H9 (cell line): ENCODE measurements around the gene CRB3. TPM values are rescaled to one million over a fixed set of nuclear protein-coding genes. Genes with fewer than 3 reads are reported as not detected.

Source experiments
- DNase-seq: peaks from one replicate; pipeline ENCODE4 v3.0.0-alpha.2; 2017
- H2AFZ ChIP-seq: one replicate; pipeline ENCODE4 v1.6.1; 2013; ENCODE audit warnings: mild to moderate bottlenecking, low read length, control low read depth, moderate library complexity
- H2AK5ac ChIP-seq: 2 replicates; pipeline ENCODE4 v1.6.1; 2013; ENCODE audit warnings: low read length, control low read depth, mixed read lengths; ENCODE audit not compliant: insufficient read length
- H2BK120ac ChIP-seq: one replicate; pipeline ENCODE4 v1.6.1; 2013; ENCODE audit warnings: low read depth, mild to moderate bottlenecking, low read length, control low read depth, inconsistent platforms; ENCODE audit not compliant: poor library complexity, severe bottlenecking
- H2BK12ac ChIP-seq: 2 replicates; pipeline ENCODE4 v1.6.1; 2013; ENCODE audit warnings: low read length, control low read depth, mixed read lengths, low read depth; ENCODE audit not compliant: insufficient read length
- H2BK15ac ChIP-seq: 2 replicates; pipeline ENCODE4 v1.6.1; 2013; ENCODE audit warnings: low read depth, low read length, control low read depth
- H2BK20ac ChIP-seq: one replicate; pipeline ENCODE4 v1.6.1; 2013; ENCODE audit warnings: low read depth, mild to moderate bottlenecking, low read length, control low read depth, inconsistent platforms; ENCODE audit not compliant: poor library complexity, severe bottlenecking
- H2BK5ac ChIP-seq: 2 replicates; pipeline ENCODE4 v1.6.1; 2013; ENCODE audit warnings: low read length, control low read depth, mixed read lengths; ENCODE audit not compliant: insufficient read length
- H3K14ac ChIP-seq: 2 replicates; pipeline ENCODE4 v1.6.1; 2013; ENCODE audit warnings: low read length, control low read depth; ENCODE audit not compliant: insufficient read depth
- H3K18ac ChIP-seq: 2 replicates; pipeline ENCODE4 v1.6.1; 2013; ENCODE audit warnings: low read depth, mild to moderate bottlenecking, mixed read lengths, low read length, control low read depth; ENCODE audit not compliant: insufficient read length
- H3K23ac ChIP-seq: 2 replicates; pipeline ENCODE4 v1.6.1; 2013; ENCODE audit warnings: low read length, control low read depth, mixed read lengths, low read depth; ENCODE audit not compliant: insufficient read length
- H3K23me2 ChIP-seq: 2 replicates; pipeline ENCODE4 v1.6.1; 2013; ENCODE audit warnings: low read depth, mild to moderate bottlenecking, mixed read lengths, low read length, control low read depth; ENCODE audit not compliant: insufficient read length, poor library complexity, severe bottlenecking
- H3K27ac ChIP-seq: 2 replicates; pipeline ENCODE4 v1.5.1; 2013; ENCODE audit warnings: low read length, control low read depth, mixed read lengths, low read depth; ENCODE audit not compliant: insufficient read length
- H3K27me3 ChIP-seq: 2 replicates; pipeline ENCODE4 v1.6.1; 2013; ENCODE audit warnings: low read length, control low read depth, inconsistent platforms; ENCODE audit not compliant: insufficient read depth
- H3K4ac ChIP-seq: 2 replicates; pipeline ENCODE4 v1.6.1; 2013; ENCODE audit warnings: low read depth, mild to moderate bottlenecking, control low read depth, inconsistent platforms, low read length, moderate library complexity
- H3K4me1 ChIP-seq: 2 replicates; pipeline ENCODE4 v1.6.1; 2013; ENCODE audit warnings: low read length, control low read depth, inconsistent platforms; ENCODE audit not compliant: insufficient read depth
- H3K4me2 ChIP-seq: 2 replicates; pipeline ENCODE4 v1.6.1; 2013; ENCODE audit warnings: low read length, control low read depth, mixed read lengths; ENCODE audit not compliant: insufficient read length, insufficient read depth
- H3K56ac ChIP-seq: 2 replicates; pipeline ENCODE4 v1.6.1; 2013; ENCODE audit warnings: low read depth, mild to moderate bottlenecking, mixed read lengths, low read length, control low read depth; ENCODE audit not compliant: insufficient read length
- H3K79me1 ChIP-seq: 2 replicates; pipeline ENCODE4 v1.6.1; 2013; ENCODE audit warnings: low read depth, mild to moderate bottlenecking, moderate library complexity, low read length, control low read depth, inconsistent platforms; ENCODE audit not compliant: insufficient read depth, poor library complexity, severe bottlenecking
- H3K79me2 ChIP-seq: 2 replicates; pipeline ENCODE4 v1.6.1; 2013; ENCODE audit warnings: low read length, control low read depth, inconsistent platforms; ENCODE audit not compliant: insufficient read depth
- H3K9ac ChIP-seq: 2 replicates; pipeline ENCODE4 v1.6.1; 2013; ENCODE audit warnings: low read length, control low read depth, mixed read lengths; ENCODE audit not compliant: insufficient read length; ENCODE audit errors: extremely low read depth
- H3K9me3 ChIP-seq: one replicate; pipeline ENCODE4 v1.6.1; 2013; ENCODE audit warnings: low read depth, low read length, inconsistent platforms; ENCODE audit not compliant: control insufficient read depth
- H3T11ph ChIP-seq: one replicate; pipeline ENCODE4 v1.6.1; 2013; ENCODE audit warnings: mild to moderate bottlenecking, low read length, control low read depth, inconsistent platforms
- H4K20me1 ChIP-seq: one replicate; pipeline ENCODE4 v1.6.1; 2013; ENCODE audit not compliant: control insufficient read depth, insufficient read length, insufficient read depth
- H4K5ac ChIP-seq: 2 replicates; pipeline ENCODE4 v1.6.1; 2013; ENCODE audit warnings: low read depth, mild to moderate bottlenecking, mixed read lengths, low read length, control low read depth; ENCODE audit not compliant: insufficient read length
- H4K8ac ChIP-seq: replicated peaks from 2 replicates; pipeline ENCODE4 v1.6.1; 2013; ENCODE audit warnings: low read length, control low read depth, mixed read lengths, low read depth; ENCODE audit not compliant: insufficient read length
- H4K91ac ChIP-seq: 2 replicates; pipeline ENCODE4 v1.6.1; 2013; ENCODE audit warnings: low read depth, mild to moderate bottlenecking, moderate library complexity, mixed read lengths, low read length, control low read depth; ENCODE audit not compliant: insufficient read length
- H3K27ac Mint-ChIP-seq, 3 experiments: 2 replicates in 2 of 3; 3 replicates in 1 of 3; pipeline ENCODE4 v1.8.0; 2020 to 2021; ENCODE audit warnings: mixed read lengths in 3 of 3, mild to moderate bottlenecking in 1 of 3, moderate library complexity in 1 of 3
- H3K27me3 Mint-ChIP-seq: 2 replicates; pipeline ENCODE4 v1.8.0; 2021; ENCODE audit warnings: low read depth, mild to moderate bottlenecking, moderate library complexity, mixed read lengths
- H3K36me3 Mint-ChIP-seq, 3 experiments: 2 replicates in 2 of 3; 3 replicates in 1 of 3; pipeline ENCODE4 v1.8.0; 2020 to 2021; ENCODE audit warnings: low read depth in 3 of 3, mixed read lengths in 3 of 3; ENCODE audit not compliant: insufficient read depth in 1 of 3
- H3K4me1 Mint-ChIP-seq, 2 experiments: 2 replicates each; pipeline ENCODE4 v1.8.0; 2020; ENCODE audit warnings: mixed read lengths in 2 of 2
- H3K4me3 Mint-ChIP-seq, 2 experiments: 2 replicates in 1 of 2; 3 replicates in 1 of 2; pipeline ENCODE4 v1.8.0; 2020 to 2021; ENCODE audit warnings: mild to moderate bottlenecking in 2 of 2, mixed read lengths in 2 of 2, moderate library complexity in 1 of 2
- H3K9me3 Mint-ChIP-seq, 2 experiments: 2 replicates in 1 of 2; 3 replicates in 1 of 2; pipeline ENCODE4 v1.8.0; 2020; ENCODE audit warnings: mild to moderate bottlenecking in 2 of 2, mixed read lengths in 2 of 2, moderate library complexity in 1 of 2
- WGBS: extraction: QIAGEN DNeasy Blood & Tissue Kit; methylation state at CpG from one replicate; pipeline ENCODE4 v1.1.7; 2013; ENCODE audit warnings: missing lambda C conversion rate, low lambda C conversion rate, mixed read lengths; ENCODE audit not compliant: insufficient read length; ENCODE audit errors: extremely low coverage; 5-methylcytosine and 5-hydroxymethylcytosine counted together
- long read RNA-seq: library from polyadenylated mRNA; unstranded; transcript quantifications from one replicate; pipeline ENCODE4 v2.0.0, GENCODE V29; 2020
- total RNA-seq: library from RNA; stranded (reverse); gene quantifications from 2 replicates; pipeline ENCODE4 v1.2.1, GENCODE V29; 2021
- TF ChIP-seq, protein P1 (sequence below): fragments of 200-600 bp; sonication (generic); conservative IDR thresholded peaks from 3 replicates; pipeline ENCODE4 v1.8.0; 2021; ENCODE audit warnings: antibody characterized with exemption, mild to moderate bottlenecking

Gene CRB3
- total RNA-seq: 31.4 and 32.1 TPM in 2 replicates
- long read RNA-seq, transcript CRB3-204 (4 exons, 1,078 nt): major isoform, 41 of 46 reads
- long read RNA-seq, partial matches to known transcripts: 0 of 46 reads
- long read RNA-seq, other reads (novel, unspliced or antisense): 2 of 46 reads

GRCh38 chr19:6464070-6464873, at the start of gene CRB3:
TSS of gene CRB3 (plus strand) at chr19:6464271. CDS start at chr19:6464702, 431 bp downstream.
- Histone ChIP-seq H3T11ph (no peak within 1 kb of the TSS), H3K27me3 (no peaks in the 10 kb centered on the region), H3K14ac (peak within 1 kb of the TSS; percentile 34; the same call in 1 of the 2 replicates), H4K20me1 (no peaks in the 10 kb centered on the region), H3K9me3 (no peaks in the 10 kb centered on the region), H2BK120ac (no peak within 1 kb of the TSS), H3K9ac (no peak within 1 kb of the TSS), H3K4me2 (peak within 1 kb of the TSS; percentile 42), H3K4ac (no peak within 1 kb of the TSS), H3K4me1 (no peaks in the 10 kb centered on the region), H3K56ac (no peak within 1 kb of the TSS), H2BK15ac (no peak within 1 kb of the TSS; the same call in 1 of the 2 replicates), H3K18ac (peak within 1 kb of the TSS; percentile 54), H4K5ac (no peak within 1 kb of the TSS), H3K79me2 (no peaks in the 10 kb centered on the region), H3K27ac (no peak within 1 kb of the TSS), H3K79me1 (no peaks in the 10 kb centered on the region), H4K8ac (no peak within 1 kb of the TSS), H2AFZ (no peak within 1 kb of the TSS), H3K23ac (no peak within 1 kb of the TSS), H4K91ac (no peak within 1 kb of the TSS), H2AK5ac (no peak within 1 kb of the TSS), H2BK20ac (no peak within 1 kb of the TSS), H2BK5ac (no peak within 1 kb of the TSS), H3K23me2 (peaks cover 9% of the 10 kb centered on the region), H2BK12ac (no peak within 1 kb of the TSS)
- peak; percentile 98 for DNase-seq
- H3K4me1 Mint-ChIP-seq: peaks cover 12 to 28% of the 10 kb centered on the region in 2 experiments
- TF ChIP-seq, protein P1, sequence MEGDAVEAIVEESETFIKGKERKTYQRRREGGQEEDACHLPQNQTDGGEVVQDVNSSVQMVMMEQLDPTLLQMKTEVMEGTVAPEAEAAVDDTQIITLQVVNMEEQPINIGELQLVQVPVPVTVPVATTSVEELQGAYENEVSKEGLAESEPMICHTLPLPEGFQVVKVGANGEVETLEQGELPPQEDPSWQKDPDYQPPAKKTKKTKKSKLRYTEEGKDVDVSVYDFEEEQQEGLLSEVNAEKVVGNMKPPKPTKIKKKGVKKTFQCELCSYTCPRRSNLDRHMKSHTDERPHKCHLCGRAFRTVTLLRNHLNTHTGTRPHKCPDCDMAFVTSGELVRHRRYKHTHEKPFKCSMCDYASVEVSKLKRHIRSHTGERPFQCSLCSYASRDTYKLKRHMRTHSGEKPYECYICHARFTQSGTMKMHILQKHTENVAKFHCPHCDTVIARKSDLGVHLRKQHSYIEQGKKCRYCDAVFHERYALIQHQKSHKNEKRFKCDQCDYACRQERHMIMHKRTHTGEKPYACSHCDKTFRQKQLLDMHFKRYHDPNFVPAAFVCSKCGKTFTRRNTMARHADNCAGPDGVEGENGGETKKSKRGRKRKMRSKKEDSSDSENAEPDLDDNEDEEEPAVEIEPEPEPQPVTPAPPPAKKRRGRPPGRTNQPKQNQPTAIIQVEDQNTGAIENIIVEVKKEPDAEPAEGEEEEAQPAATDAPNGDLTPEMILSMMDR: no peak
- peaks cover 7% of the 10 kb centered on the region for H3K27me3 Mint-ChIP-seq
- H3K9me3 Mint-ChIP-seq: no peaks in the 10 kb centered on the region; a peak in 1 of 5 replicates
- H3K36me3 Mint-ChIP-seq: peaks cover 0 to 31% (median 23%) of the 10 kb centered on the region in 3 experiments; a peak in 5 of 7 replicates
- H3K27ac Mint-ChIP-seq: peak within 1 kb of the TSS; percentile 47 to 94 (median 85); a peak in 4 of 7 replicates
- peak within 1 kb of the TSS; percentile 83 to 91 for H3K4me3 Mint-ChIP-seq
- no CpG with 5 or more reads among the region's 65 CpGs for WGBS
